ENCODE data around the gene LYST.

LYST gene

GRCh38 chr1:235763962-235764361 is 102.7 kb downstream of the LYST start:
- no peaks in the 10 kb centered on the region for H3K27me3 ChIP-seq (ENCODE audit: low read length)
- H3K9me3 ChIP-seq (ENCODE audit: insufficient read depth, low read length): no peaks in the 10 kb centered on the region
- H3K27ac ChIP-seq (ENCODE audit: low read depth, low read length): no peak overlapping the region
- H3K36me3 ChIP-seq (ENCODE audit: low read length): no peaks in the 10 kb centered on the region
- no peaks in the 10 kb centered on the region for H4K20me1 ChIP-seq (ENCODE audit: low read depth, low read length)
- no peaks in the 10 kb centered on the region for H3F3A ChIP-seq (ENCODE audit: insufficient read depth)
- H3K79me2 ChIP-seq (ENCODE audit: insufficient read depth, low read length): no peaks in the 10 kb centered on the region
- no peaks in the 10 kb centered on the region for H3K9me2 ChIP-seq (replicated peaks; ENCODE audit: insufficient read depth, low read length)
- H3K9ac ChIP-seq (ENCODE audit: low read length): no peak overlapping the region
- H3K4me3 ChIP-seq (ENCODE audit: insufficient read depth, low read length, poor library complexity, severe bottlenecking): no peak overlapping the region
- no peak overlapping the region for H2AFZ ChIP-seq (ENCODE audit: low read depth, low read length, severe bottlenecking)
- no peak overlapping the region for H3K4me2 ChIP-seq (ENCODE audit: low read depth, low read length, poor library complexity, severe bottlenecking)
- no peak for TF ChIP-seq CTCF (IDR thresholded peaks at IDR 0.05; ENCODE audit: insufficient read depth, low read length, poor library complexity, severe bottlenecking)
- no peak for TF ChIP-seq EZH2phosphoT487 (conservative IDR thresholded peaks at IDR 0.05; ENCODE audit: low read length)

- H3K9ac ChIP-seq (ENCODE audit: low read length): no peak overlapping the region
- no peak for TF ChIP-seq CTCF (IDR thresholded peaks at IDR 0.05; ENCODE audit: insufficient read depth, low read length, poor library complexity, severe bottlenecking)
- TF ChIP-seq EZH2phosphoT487 (conservative IDR thresholded peaks at IDR 0.05; ENCODE audit: low read length): no peak
Observed at GRCh38 chr1:235759336-235759735, 107.4 kb downstream of the LYST start.

GRCh38 chr1:235758931-235759330 is 107.8 kb downstream of the LYST start:
- Histone ChIP-seq H3K9ac (ENCODE audit: low read length) (no peak overlapping the region), H3K9me2 (replicated peaks; ENCODE audit: insufficient read depth, low read length) (no peaks in the 10 kb centered on the region), H3K27ac (ENCODE audit: low read depth, low read length) (no peak overlapping the region), H3K36me3 (ENCODE audit: low read length) (no peaks in the 10 kb centered on the region), H3K4me2 (ENCODE audit: low read depth, low read length, poor library complexity, severe bottlenecking) (no peak overlapping the region), H3F3A (ENCODE audit: insufficient read depth) (no peaks in the 10 kb centered on the region), H3K27me3 (ENCODE audit: low read length) (no peaks in the 10 kb centered on the region), H4K20me1 (ENCODE audit: low read depth, low read length) (no peaks in the 10 kb centered on the region), H2AFZ (ENCODE audit: low read depth, low read length, severe bottlenecking) (no peak overlapping the region), H3K9me3 (ENCODE audit: insufficient read depth, low read length) (no peaks in the 10 kb centered on the region), H3K4me3 (ENCODE audit: insufficient read depth, low read length, poor library complexity, severe bottlenecking) (no peak overlapping the region), H3K79me2 (ENCODE audit: insufficient read depth, low read length) (no peaks in the 10 kb centered on the region)
- TF ChIP-seq EZH2phosphoT487 (conservative IDR thresholded peaks at IDR 0.05; ENCODE audit: low read length) (no peak), CTCF (IDR thresholded peaks at IDR 0.05; ENCODE audit: insufficient read depth, low read length, poor library complexity, severe bottlenecking) (no peak)

More at GRCh38 chr1:235759336-235759735, 107.4 kb downstream of the LYST start:
- Histone ChIP-seq H3K36me3 (ENCODE audit: low read length) (no peaks in the 10 kb centered on the region), H3K27me3 (ENCODE audit: low read length) (no peaks in the 10 kb centered on the region), H3K27ac (ENCODE audit: low read depth, low read length) (no peak overlapping the region), H2AFZ (ENCODE audit: low read depth, low read length, severe bottlenecking) (no peak overlapping the region), H4K20me1 (ENCODE audit: low read depth, low read length) (no peaks in the 10 kb centered on the region), H3K4me3 (ENCODE audit: insufficient read depth, low read length, poor library complexity, severe bottlenecking) (no peak overlapping the region), H3F3A (ENCODE audit: insufficient read depth) (no peaks in the 10 kb centered on the region), H3K9me3 (ENCODE audit: insufficient read depth, low read length) (no peaks in the 10 kb centered on the region), H3K79me2 (ENCODE audit: insufficient read depth, low read length) (no peaks in the 10 kb centered on the region), H3K4me2 (ENCODE audit: low read depth, low read length, poor library complexity, severe bottlenecking) (no peak overlapping the region), H3K9me2 (replicated peaks; ENCODE audit: insufficient read depth, low read length) (no peaks in the 10 kb centered on the region)
